HG03432 (cell line): ENCODE results near the gene PSAPL1.

ENCODE experiments used
- ATAC-seq: cut with Tn5 transposase; IDR thresholded peaks from one replicate; pipeline ENCODE4 v1.9.1; 2021; ENCODE audit warnings: mild to moderate bottlenecking, moderate library complexity; ENCODE audit not compliant: unreplicated experiment

Gene PSAPL1

GRCh38 chr4:7397206-7398103 is 37.3 kb downstream of the PSAPL1 start:
- ATAC-seq, result no peak

- ATAC-seq, result no peak
These were observed 38.4 kb downstream of the PSAPL1 start for GRCh38 chr4:7396186-7396910.

GRCh38 chr4:7395645-7396044 is 39.1 kb downstream of the PSAPL1 start:
- ATAC-seq, result no peak

GRCh38 chr4:7394681-7395451 is 39.9 kb downstream of the PSAPL1 start:
- ATAC-seq, result no peak

- no peak for ATAC-seq
These were observed 40.8 kb downstream of the PSAPL1 start for GRCh38 chr4:7393601-7394575.

GRCh38 chr4:7392438-7393421 is 42.0 kb downstream of the PSAPL1 start:
- ATAC-seq, result no peak

- ATAC-seq, result no peak
These were observed 42.9 kb downstream of the PSAPL1 start for GRCh38 chr4:7391637-7392437.

- ATAC-seq, result no peak
These were observed 43.7 kb downstream of the PSAPL1 start for GRCh38 chr4:7390906-7391636.

GRCh38 chr4:7390336-7390735 is 44.4 kb downstream of the PSAPL1 start:
- no peak for ATAC-seq

GRCh38 chr4:7389719-7390118 is 45.0 kb downstream of the PSAPL1 start:
- ATAC-seq, result no peak

GRCh38 chr4:7389101-7389701 is 45.5 kb downstream of the PSAPL1 start:
- no peak for ATAC-seq

- ATAC-seq, result no peak
These were observed 46.1 kb downstream of the PSAPL1 start for GRCh38 chr4:7388627-7389026.

- no peak for ATAC-seq
These were observed 46.8 kb downstream of the PSAPL1 start for GRCh38 chr4:7387925-7388324.

GRCh38 chr4:7384929-7385890 is 49.5 kb downstream of the PSAPL1 start:
- ATAC-seq, result no peak

- no peak for ATAC-seq
These were observed 50.5 kb downstream of the PSAPL1 start for GRCh38 chr4:7384003-7384928.
